Immature natural killer cell (primary cell): Measurements from ENCODE around the gene LMX1B. TPM values are rescaled to one million over a fixed set of nuclear protein-coding genes. Genes with fewer than 3 reads are reported as not detected.
"Not testable (repeated sequence)": the region's sequence is repeated elsewhere in the genome, so short reads cannot be mapped to it uniquely, and the experiment has no call there.

Experiments used
- DNase-seq, 3 donors: peaks; one replicate each; pipeline ENCODE4 v3.0.0; 2022; ENCODE audit warnings: mixed read lengths in 1 of 3
- H3K27ac Mint-ChIP-seq, 6 donors: one replicate each; pipeline ENCODE4 v1.8.0; 2020; ENCODE audit warnings: mixed read lengths in 6 of 6, mild to moderate bottlenecking in 5 of 6, inconsistent platforms in 4 of 6, moderate library complexity in 3 of 6
- H3K27me3 Mint-ChIP-seq, 3 donors: one replicate each; pipeline ENCODE4 v1.8.0; 2020 to 2021; ENCODE audit warnings: low read depth in 3 of 3, mild to moderate bottlenecking in 3 of 3, mixed read lengths in 3 of 3, moderate library complexity in 3 of 3, inconsistent platforms in 1 of 3
- H3K36me3 Mint-ChIP-seq, 3 donors: one replicate each; pipeline ENCODE4 v1.8.0; 2020; ENCODE audit warnings: mixed read lengths in 3 of 3, inconsistent platforms in 2 of 3, mild to moderate bottlenecking in 2 of 3
- H3K4me1 Mint-ChIP-seq, 2 donors: one replicate each; pipeline ENCODE4 v1.8.0; 2020; ENCODE audit warnings: inconsistent platforms in 2 of 2, mild to moderate bottlenecking in 2 of 2, mixed read lengths in 2 of 2, moderate library complexity in 1 of 2
- H3K4me3 Mint-ChIP-seq, 5 donors: one replicate each; pipeline ENCODE4 v1.8.0; 2020; ENCODE audit warnings: mild to moderate bottlenecking in 5 of 5, mixed read lengths in 5 of 5, inconsistent platforms in 3 of 5, moderate library complexity in 3 of 5
- H3K9me3 Mint-ChIP-seq, 6 donors: one replicate each; pipeline ENCODE4 v1.8.0; 2020; ENCODE audit warnings: mild to moderate bottlenecking in 6 of 6, mixed read lengths in 6 of 6, inconsistent platforms in 4 of 6, moderate library complexity in 3 of 6
- polyA plus RNA-seq, 3 donors: library from polyadenylated mRNA; unstranded; fragments of 300-500 nt; fragmentation: Illumina TruSeq; gene quantifications; one replicate each; pipeline ENCODE4 v1.2.3, GENCODE V29; 2021

LMX1B gene
- polyA plus RNA-seq, 3 donors from 2014 or later, result not detected

DNA sequence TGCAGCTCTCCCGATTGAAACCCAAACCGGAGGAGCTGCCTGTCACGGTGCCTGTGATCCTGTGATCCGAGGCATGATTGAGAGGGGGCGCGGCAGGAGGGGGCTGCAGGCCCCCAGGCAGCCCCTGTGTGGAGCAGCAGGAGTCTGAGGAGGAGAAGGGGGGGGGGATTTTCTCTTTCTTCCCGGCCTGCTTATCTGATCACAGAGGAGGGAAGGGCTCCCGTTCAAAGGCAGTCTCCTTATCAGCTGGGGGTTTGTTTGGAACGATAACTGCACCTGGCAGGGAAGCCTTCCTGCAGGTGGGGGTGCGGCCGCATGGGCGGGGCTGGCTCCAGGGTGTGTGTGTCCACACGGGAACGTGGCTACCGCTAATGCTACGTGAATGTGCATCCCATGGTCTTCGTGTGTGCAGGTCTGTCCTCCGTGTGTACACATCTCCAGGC, 38.4 kb downstream of the LMX1B start:
- Mint-ChIP-seq H3K9me3 (no peaks in the 10 kb centered on the region), H3K4me1 (no peaks in the 10 kb centered on the region), H3K27me3 (peaks cover 7 to 25% (median 16%) of the 10 kb centered on the region in 3 donors), H3K27ac (no peak overlapping the region), H3K36me3 (no peaks in the 10 kb centered on the region), H3K4me3 (no peak overlapping the region)
- no peak for DNase-seq

DNA sequence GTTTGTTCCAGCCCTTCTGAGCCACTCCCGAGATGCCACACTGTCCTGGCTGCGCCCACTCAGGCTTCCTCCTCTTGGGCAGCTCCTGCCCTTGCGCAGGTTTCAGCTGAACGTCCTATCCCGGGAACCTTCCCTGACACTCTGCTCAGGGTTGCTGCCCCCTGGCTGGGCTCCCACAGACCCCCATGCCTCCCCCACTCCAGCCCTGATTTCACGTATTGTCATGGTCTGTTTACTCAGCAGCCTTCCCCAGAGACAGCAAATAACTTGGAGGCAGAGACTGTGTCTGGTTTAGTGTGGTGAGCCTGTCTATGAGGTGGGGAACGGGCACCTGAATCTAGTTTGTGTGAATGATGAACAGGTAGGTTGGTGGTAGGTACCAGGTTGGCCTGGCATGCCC, 40.4 kb downstream of the LMX1B start:
- peaks cover 5 to 21% (median 17%) of the 10 kb centered on the region in 3 donors for H3K27me3 Mint-ChIP-seq
- no peak overlapping the region for H3K27ac Mint-ChIP-seq
- H3K4me3 Mint-ChIP-seq, result no peak overlapping the region
- no peaks in the 10 kb centered on the region for H3K36me3 Mint-ChIP-seq
- no peaks in the 10 kb centered on the region for H3K9me3 Mint-ChIP-seq
- no peak for DNase-seq
- H3K4me1 Mint-ChIP-seq, result no peaks in the 10 kb centered on the region

DNA sequence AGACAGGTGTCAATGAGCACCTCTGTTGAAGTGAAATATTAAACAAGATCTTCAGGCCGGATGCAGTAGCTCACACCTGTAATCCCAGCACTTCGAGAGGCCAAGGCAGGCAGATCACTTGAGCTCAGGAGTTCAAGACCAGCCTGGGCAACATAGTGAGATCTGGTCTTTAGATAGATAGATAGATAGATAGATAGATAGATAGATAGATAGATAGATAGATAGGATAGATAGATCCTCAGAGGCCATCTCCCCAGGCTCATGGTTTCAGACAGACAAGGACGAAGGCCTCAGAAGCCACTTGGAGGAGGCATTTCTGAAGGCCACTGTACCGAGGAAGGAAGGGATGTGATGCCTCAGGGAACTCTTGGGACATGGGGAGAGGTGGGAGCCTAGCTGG, 42.5 kb downstream of the LMX1B start:
- not testable (repeated sequence) for H3K27ac Mint-ChIP-seq, H3K4me3 Mint-ChIP-seq, H3K9me3 Mint-ChIP-seq, H3K36me3 Mint-ChIP-seq, DNase-seq, H3K4me1 Mint-ChIP-seq
- H3K27me3 Mint-ChIP-seq, result peaks cover 8 to 14% (median 14%) of the 10 kb centered on the region in 3 donors

DNA sequence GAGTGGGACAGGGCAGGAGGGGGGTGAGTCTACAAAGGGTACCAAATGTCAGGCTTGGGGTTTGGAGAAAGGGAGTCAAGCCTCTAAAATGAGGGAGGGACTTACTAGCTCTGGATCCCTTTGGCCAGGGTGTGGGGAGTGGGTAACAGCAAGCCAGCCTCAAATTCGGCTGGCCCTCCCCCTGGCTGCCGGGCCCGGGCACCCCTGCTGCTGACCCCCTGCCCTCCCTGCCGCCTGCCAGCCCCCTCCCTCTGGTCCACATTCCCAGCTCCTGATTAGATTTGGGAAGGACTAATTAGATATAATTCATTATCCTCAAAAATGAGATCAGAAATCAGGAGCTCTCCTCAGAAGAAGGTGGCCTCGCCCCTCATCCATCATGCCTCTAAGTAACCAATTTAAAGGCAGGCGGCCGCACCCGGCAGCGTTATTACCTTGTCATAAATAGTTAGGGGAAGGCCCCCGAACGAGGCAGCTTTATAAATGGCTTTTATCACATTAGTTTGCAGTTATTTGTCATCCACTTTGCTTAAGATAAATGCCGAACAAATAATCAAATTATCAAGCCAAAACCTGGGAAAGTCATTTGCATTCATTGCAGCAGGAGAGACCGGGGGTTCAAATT, 44.6 kb downstream of the LMX1B start:
- Mint-ChIP-seq H3K9me3 (no peaks in the 10 kb centered on the region), H3K27ac (no peak overlapping the region), H3K27me3 (peaks cover 4 to 10% (median 10%) of the 10 kb centered on the region in 3 donors), H3K4me3 (no peak overlapping the region), H3K36me3 (no peaks in the 10 kb centered on the region), H3K4me1 (no peaks in the 10 kb centered on the region)
- no peak for DNase-seq

DNA sequence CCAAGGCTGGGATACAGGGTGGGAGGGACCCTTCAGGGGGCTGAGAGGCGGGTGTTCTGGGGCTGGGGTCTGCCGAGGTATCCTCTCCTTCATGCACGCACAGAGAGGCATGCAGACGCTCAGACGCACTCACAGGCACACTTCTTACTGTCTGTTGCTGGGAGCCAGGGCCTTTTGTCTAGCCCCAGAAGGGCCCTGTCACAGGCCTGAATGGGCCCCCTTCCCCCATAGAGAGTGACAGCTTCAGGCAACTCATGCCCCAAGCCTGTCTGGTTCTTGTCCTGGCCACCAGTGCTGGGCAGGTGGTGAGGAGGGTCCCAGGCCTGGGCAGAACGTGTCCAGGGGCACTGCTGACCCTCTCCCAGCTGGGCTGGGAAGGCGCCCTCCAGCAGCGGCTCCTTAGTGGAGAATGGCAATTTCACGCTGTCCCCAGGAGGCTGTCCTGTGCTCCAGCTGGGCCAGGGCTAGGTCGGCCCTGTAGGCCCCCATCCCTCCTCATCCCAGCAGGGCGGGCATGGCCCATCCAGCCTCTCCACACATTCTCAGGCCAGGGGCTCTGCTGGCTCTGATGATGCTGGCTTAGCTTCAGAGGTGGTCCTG, 45.3 kb downstream of the LMX1B start:
- Mint-ChIP-seq H3K27ac (no peak overlapping the region), H3K4me1 (no peaks in the 10 kb centered on the region), H3K4me3 (no peak overlapping the region), H3K9me3 (no peaks in the 10 kb centered on the region), H3K36me3 (no peaks in the 10 kb centered on the region), H3K27me3 (peaks cover 0 to 10% (median 6%) of the 10 kb centered on the region in 3 donors)
- no peak for DNase-seq

DNA sequence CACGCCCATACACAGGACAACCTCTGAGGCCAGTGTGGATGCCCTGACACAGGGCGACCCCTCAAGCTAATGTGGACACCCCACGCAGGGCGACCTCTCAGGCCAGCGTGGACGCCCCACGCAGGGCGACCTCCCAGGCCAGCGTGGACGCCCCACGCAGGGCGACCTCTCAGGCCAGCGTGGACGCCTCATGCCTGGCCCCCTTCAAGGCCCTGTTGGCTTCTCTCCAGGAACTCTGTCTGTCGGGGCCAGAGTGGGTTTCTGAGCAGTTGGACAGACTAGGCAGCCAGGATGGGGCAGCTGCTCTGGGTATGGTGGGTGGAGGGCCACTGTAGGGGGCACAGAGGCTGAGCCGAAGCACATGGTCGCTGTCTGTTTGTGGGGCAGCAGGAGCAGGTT, 47.4 kb downstream of the LMX1B start:
- Mint-ChIP-seq H3K27me3 (peaks cover 0 to 13% (median 10%) of the 10 kb centered on the region in 3 donors), H3K27ac (no peak overlapping the region)
- DNase-seq, result no peak

DNA sequence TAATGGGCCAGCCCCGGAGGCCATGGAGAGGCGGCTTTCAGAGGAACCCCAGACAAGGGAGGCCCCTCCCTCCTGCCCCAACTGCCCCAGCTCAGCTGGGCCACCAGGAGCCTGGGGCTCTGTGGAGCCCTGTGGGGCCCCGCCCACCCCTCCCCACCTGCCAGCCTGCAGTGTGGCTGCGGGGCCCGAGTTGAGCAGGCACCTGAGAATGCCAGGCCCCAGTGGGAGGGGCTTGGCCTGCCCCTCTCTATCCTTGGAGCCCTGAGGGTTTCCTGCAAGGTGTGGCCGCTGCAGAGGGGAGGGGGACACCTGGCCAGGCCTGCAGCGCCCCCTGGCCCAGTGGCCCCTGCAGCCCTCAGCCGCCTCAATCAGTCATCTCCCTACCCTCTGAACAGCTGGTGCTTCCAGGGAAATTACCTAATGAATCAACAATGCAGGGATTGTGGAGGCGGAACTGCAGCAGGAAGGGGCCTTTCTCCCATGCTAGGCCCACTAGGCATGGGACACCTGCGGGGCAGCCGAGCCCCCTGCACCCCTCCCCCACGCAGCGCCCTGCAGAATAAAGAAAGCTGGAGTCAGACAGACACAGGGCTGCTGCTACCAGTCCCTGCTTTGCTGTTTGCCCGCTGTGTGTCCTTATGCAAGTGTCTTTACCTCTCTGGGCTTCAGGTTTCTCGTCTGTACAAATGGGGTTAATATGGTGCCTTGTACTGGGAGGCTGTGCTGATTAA, 48.0 kb downstream of the LMX1B start:
- no peak for DNase-seq
- no peak overlapping the region for H3K27ac Mint-ChIP-seq
- no peaks in the 10 kb centered on the region for H3K9me3 Mint-ChIP-seq
- peaks cover 0 to 13% (median 12%) of the 10 kb centered on the region in 3 donors for H3K27me3 Mint-ChIP-seq
- H3K4me1 Mint-ChIP-seq, result no peaks in the 10 kb centered on the region
- no peak overlapping the region for H3K4me3 Mint-ChIP-seq
- no peaks in the 10 kb centered on the region for H3K36me3 Mint-ChIP-seq

More for the DNA sequence above, 47.4 kb downstream of the LMX1B start:
- Mint-ChIP-seq H3K9me3 (no peaks in the 10 kb centered on the region), H3K36me3 (no peaks in the 10 kb centered on the region), H3K4me1 (no peaks in the 10 kb centered on the region), H3K4me3 (no peak overlapping the region)

DNA sequence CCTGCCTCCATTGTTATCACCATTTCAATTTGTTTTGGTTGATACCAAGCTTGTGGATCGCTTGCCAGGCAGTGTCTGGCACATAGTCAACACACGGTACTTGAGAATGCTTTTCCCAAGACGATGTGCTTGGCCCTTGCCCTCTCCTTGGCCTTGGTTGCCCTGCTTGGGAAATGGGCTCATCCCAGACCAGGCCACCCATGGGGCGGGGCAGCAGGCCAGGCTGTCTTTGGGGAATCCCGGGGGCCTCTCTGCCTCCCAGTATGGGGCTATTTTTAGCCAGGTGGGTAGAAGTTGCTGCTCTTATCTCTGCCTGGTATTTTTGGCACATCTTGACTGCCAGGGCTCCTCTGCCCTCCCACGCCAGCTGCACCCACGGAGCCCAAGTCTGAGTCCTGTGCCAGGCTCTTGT, 49.9 kb downstream of the LMX1B start:
- Mint-ChIP-seq H3K27me3 (peaks cover 2 to 13% (median 9%) of the 10 kb centered on the region in 3 donors), H3K27ac (no peak overlapping the region), H3K9me3 (no peaks in the 10 kb centered on the region), H3K4me3 (no peak overlapping the region), H3K4me1 (no peaks in the 10 kb centered on the region), H3K36me3 (no peaks in the 10 kb centered on the region)
- DNase-seq, result no peak

DNA sequence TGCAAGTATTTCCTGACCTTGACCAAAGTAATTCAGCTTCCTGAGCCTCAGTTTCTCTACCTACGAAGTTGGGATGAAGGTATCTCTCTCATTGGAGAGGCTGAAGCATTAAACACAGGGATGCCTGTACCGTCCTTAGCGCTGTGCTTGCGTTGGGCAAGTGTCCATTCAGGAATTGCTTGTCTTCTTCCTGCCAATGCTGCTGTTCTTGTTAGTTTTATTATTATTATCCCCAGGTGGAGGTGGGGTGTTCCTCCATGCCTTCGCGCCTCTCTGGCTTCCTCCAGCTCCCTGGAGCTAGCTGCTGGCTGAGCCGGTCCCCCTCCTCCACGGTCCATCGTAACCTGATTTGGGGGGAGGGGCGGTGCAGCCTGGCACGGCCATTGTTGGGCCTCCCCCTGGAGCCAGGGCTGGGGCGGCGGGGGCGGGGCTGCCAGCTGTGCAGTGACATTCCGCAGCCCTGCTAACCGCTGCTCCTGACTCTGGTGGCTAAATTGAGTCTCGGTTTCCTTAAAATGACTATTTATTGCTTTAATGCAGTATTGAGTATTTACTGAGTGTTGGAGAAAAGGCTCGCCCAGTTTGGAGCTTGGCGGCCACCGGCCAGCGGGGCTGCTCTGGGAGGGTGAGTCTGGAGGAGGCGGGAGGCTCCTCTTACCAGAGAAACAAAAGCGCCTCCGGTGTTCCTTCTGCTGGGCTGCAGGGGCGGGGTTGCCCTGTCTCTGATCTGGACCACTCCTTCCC, 51.3 kb downstream of the LMX1B start:
- Mint-ChIP-seq H3K4me1 (no peaks in the 10 kb centered on the region), H3K36me3 (no peaks in the 10 kb centered on the region), H3K9me3 (no peaks in the 10 kb centered on the region), H3K4me3 (no peak overlapping the region), H3K27ac (no peak overlapping the region), H3K27me3 (peaks cover 2 to 13% (median 7%) of the 10 kb centered on the region in 3 donors)
- DNase-seq, result no peak

DNA sequence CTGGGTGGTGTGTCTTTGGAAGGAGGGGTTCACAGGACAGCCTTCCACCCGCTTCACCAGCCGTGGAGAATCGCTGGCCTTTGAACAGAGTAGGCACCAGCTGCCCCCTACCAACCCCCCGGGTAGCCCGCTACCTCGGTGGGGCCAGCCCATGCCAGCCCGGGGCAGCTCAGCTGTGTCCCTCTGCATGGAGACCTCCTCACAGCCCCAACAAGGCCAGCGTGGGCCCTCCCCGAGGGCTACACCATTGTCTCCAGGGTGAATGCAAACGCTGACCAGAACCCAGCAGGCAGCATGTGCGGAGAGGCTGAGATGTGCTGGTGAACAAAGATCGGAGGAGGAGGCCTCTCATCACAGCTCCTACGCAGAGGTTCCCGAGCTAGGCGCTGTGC, 51.9 kb downstream of the LMX1B start:
- Mint-ChIP-seq H3K27me3 (peaks cover 2 to 8% (median 6%) of the 10 kb centered on the region in 3 donors), H3K4me1 (no peaks in the 10 kb centered on the region), H3K4me3 (no peak overlapping the region), H3K9me3 (no peaks in the 10 kb centered on the region), H3K36me3 (no peaks in the 10 kb centered on the region), H3K27ac (no peak overlapping the region)
- no peak for DNase-seq

DNA sequence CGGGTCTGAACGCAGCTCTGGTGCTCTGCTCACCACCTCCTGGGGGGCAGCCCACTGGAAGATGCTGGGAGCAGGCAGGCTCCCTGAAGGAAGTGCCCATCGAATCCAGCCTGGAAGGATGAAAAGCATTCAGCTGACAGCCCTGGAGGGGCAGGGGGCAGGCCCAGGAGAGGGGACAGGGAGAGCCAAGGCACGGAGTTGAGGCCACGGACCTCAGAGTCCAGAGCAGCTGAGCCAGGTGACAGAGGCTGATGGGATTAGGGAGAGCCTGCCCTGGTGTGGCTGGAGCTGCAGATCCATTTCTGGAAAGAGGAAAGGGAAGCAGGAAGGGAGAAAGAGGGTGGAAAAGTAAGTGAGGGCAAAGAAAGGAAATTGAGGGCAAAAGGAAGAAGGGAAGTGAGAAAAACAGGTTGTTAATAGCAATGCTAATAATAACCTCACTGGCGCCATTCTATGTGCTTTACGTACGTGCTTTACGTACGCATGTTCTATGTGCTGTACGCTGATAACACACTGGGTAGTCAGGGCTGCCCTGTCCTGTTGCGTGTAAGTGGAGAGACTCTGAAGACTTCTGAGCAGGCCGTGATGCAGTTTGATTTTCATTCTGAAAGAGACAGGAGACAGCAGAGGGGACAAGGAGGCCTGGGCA, 52.6 kb downstream of the LMX1B start:
- no peak for DNase-seq
- H3K27me3 Mint-ChIP-seq, result peaks cover 2 to 6% (median 6%) of the 10 kb centered on the region in 3 donors
- no peak overlapping the region for H3K27ac Mint-ChIP-seq
- H3K36me3 Mint-ChIP-seq, result no peaks in the 10 kb centered on the region
- no peak overlapping the region for H3K4me3 Mint-ChIP-seq
- no peaks in the 10 kb centered on the region for H3K4me1 Mint-ChIP-seq
- no peaks in the 10 kb centered on the region for H3K9me3 Mint-ChIP-seq

DNA sequence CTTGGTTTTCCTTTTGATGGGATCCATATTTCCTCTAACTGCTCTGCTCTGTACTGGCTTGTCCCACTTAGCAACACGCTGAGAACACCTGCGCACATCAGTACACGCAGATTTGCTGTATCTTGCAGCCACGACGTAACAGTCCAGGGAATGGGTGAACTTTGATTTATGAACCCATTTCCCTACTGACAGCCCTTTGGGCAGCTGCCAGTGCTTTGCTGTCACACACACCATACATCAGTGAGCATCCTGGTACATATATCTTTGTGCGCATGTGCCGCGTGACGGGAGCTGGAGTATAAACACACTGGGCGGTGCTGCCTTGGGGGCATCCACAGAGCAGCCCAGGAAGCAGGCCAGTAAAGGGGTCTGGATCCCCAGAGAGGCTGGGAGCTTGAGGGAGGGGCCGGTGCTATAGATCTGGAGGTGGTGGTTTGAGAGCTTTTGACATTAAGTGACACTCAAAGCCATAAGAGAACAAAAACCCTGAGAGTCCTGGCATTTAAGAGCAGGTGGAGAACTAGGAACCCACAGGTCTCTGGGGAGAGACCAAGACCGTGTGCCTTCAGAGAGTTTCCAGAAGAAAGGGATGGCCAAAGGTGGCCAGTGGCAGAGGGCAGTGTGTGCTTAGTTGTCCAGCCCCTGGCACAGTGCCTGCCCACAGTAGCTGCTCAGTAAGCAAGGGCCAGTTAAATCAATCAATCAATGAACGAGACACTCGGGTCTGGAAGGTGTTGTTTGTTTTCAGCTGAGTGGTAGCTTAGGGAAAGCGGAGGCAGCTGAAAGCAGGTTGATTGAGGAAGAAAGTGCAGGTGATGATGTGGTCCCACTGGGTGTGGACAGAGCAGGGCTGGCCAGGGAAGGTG, 53.7 kb downstream of the LMX1B start:
- Mint-ChIP-seq H3K9me3 (no peaks in the 10 kb centered on the region), H3K27me3 (peaks cover 2 to 6% (median 6%) of the 10 kb centered on the region in 3 donors), H3K27ac (no peak overlapping the region), H3K4me3 (no peak overlapping the region), H3K36me3 (no peaks in the 10 kb centered on the region), H3K4me1 (no peaks in the 10 kb centered on the region)
- no peak for DNase-seq

DNA sequence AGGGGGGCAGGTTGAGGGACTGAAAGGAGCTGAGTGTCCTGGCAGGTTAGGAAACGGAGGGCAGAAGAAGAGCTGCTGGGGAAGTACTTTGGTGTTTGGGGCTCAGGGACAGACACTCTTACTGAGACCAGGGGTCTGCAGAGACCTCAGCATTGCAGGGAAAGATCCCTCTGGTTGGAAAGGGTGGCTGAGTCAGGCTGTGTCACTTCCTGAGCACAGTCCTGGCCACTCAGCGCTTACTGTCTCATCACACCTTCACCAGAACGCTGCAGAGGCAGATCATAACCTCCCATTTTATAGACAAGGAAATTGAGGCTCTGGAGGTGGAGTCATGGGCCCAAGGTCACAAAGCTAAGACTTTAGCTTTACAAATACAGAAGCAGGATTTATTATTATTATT, 54.3 kb downstream of the LMX1B start:
- no peaks in the 10 kb centered on the region for H3K4me1 Mint-ChIP-seq
- no peak for DNase-seq
- H3K27me3 Mint-ChIP-seq, result peaks cover 2 to 8% (median 5%) of the 10 kb centered on the region in 3 donors
- H3K9me3 Mint-ChIP-seq, result no peaks in the 10 kb centered on the region
- H3K4me3 Mint-ChIP-seq, result no peak overlapping the region
- H3K36me3 Mint-ChIP-seq, result no peaks in the 10 kb centered on the region
- H3K27ac Mint-ChIP-seq, result no peak overlapping the region
